AG09309 (cell line): ENCODE data around the gene GREM1.

Source experiments
- DNase-seq: peaks from one replicate; pipeline ENCODE4 v3.0.0-alpha.2; 2010; ENCODE audit warnings: low read depth
- H3K4me3 ChIP-seq: 2 replicates; pipeline ENCODE4 v1.5.1; 2011; ENCODE audit warnings: mild to moderate bottlenecking, low read depth, low read length, moderate library complexity; ENCODE audit not compliant: control insufficient read depth
- CTCF ChIP-seq: IDR thresholded peaks from 2 replicates; pipeline ENCODE4 v1.5.1; 2011; ENCODE audit warnings: mild to moderate bottlenecking, low read depth, low read length, inconsistent platforms; ENCODE audit not compliant: insufficient read depth, control insufficient read depth; ENCODE audit errors: missing control alignments

Gene GREM1

DNA sequence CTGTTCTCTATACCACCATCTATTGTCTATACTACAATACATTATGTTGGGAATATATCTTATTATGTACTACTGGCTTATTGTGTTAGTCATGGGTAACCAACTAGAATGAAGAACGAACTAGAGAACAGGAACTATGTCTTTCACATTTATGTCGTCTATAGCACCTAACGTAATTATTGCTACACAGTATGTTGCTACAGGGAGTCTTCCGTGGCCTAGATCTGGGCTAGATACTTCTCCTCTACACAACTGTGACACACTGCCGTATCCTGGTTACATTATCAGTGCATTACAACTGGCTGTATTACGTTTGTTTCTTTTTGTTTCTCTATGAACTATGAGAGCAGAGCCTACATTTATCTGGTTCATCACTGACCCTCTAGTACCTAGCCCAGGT lies 42.3 kb upstream of the GREM1 start:
- no peak overlapping the region for H3K4me3 ChIP-seq
- no peak for TF ChIP-seq CTCF
- DNase-seq: no peak

- TF ChIP-seq CTCF: no peak
- no peak for DNase-seq
- H3K4me3 ChIP-seq: no peak overlapping the region
Observed at GRCh38 chr15:32676169-32676568, 41.6 kb upstream of the GREM1 start.

- DNase-seq: no peak
- no peak for TF ChIP-seq CTCF
- no peak overlapping the region for H3K4me3 ChIP-seq
Observed at GRCh38 chr15:32677238-32677750, 40.5 kb upstream of the GREM1 start.

GRCh38 chr15:32679298-32679690 lies 38.5 kb upstream of the GREM1 start:
- H3K4me3 ChIP-seq: no peak overlapping the region
- no peak for TF ChIP-seq CTCF
- no peak for DNase-seq

DNA sequence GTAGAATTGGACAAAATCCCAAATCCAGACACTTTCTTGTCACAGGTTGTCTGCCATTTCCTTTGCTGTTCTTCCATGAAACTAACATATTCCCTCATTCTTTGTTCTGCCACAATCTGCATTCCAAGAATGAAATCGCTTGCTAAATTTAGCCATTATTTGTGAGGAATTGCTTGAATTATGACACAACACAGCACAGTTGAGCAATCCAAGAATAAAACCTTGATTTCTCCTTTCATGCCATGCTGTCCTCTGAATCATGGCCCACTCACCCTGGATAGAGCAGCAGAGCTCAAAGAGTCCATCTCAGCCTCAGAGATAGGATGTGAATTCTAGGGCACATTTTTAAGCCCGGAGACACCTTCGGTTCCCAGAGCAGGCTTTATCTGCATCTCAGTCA lies 35.2 kb upstream of the GREM1 start:
- no peak overlapping the region for H3K4me3 ChIP-seq
- peak; percentile 93 for DNase-seq
- TF ChIP-seq CTCF: no peak

GRCh38 chr15:32682977-32683630 lies 34.7 kb upstream of the GREM1 start:
- TF ChIP-seq CTCF: no peak
- H3K4me3 ChIP-seq: no peak overlapping the region
- no peak for DNase-seq
